Mammary epithelial cell (primary cell): ENCODE measurements around the gene FKBP2.

ENCODE experiments used
- EZH2 ChIP-seq: IDR thresholded peaks from 2 replicates; pipeline ENCODE4 v1.6.1; 2012; ENCODE audit warnings: low read length, inconsistent platforms, borderline replicate concordance
- TF ChIP-seq, protein P1 (sequence below), 2 donors: IDR thresholded peaks in 1 of 2; conservative IDR thresholded peaks in 1 of 2; 2 replicates each; pipeline ENCODE4 v1.5.1; 2011 to 2012; ENCODE audit warnings: inconsistent platforms in 2 of 2, low read length in 2 of 2, mild to moderate bottlenecking in 2 of 2, control low read depth in 1 of 2, low read depth in 1 of 2; ENCODE audit not compliant: insufficient read depth in 1 of 2; ENCODE audit errors: extremely low read depth in 1 of 2

DNA sequence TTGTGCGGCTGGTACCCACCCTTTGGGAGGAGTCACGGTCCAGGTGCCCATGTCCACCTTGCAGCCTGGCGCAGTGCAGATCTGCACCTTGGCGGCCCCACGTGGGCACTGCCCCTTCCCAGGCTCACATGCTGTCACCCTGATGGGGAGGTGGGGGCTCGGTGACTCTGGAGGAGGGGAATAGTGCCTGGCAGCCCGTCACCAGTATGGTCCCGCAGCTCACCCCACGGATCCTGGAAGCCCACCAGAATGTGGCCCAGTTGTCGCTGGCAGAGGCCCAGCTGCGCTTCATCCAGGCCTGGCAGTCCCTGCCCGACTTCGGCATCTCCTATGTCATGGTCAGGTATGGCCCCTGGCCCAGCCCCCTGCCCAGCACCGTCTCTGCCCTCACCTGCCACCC is 20.1 kb upstream of the FKBP2 start:
- TF ChIP-seq, protein P1, sequence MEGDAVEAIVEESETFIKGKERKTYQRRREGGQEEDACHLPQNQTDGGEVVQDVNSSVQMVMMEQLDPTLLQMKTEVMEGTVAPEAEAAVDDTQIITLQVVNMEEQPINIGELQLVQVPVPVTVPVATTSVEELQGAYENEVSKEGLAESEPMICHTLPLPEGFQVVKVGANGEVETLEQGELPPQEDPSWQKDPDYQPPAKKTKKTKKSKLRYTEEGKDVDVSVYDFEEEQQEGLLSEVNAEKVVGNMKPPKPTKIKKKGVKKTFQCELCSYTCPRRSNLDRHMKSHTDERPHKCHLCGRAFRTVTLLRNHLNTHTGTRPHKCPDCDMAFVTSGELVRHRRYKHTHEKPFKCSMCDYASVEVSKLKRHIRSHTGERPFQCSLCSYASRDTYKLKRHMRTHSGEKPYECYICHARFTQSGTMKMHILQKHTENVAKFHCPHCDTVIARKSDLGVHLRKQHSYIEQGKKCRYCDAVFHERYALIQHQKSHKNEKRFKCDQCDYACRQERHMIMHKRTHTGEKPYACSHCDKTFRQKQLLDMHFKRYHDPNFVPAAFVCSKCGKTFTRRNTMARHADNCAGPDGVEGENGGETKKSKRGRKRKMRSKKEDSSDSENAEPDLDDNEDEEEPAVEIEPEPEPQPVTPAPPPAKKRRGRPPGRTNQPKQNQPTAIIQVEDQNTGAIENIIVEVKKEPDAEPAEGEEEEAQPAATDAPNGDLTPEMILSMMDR (conservative IDR thresholded peaks at IDR 0.05 in 1 of 2, IDR thresholded peaks at IDR 0.05 in 1 of 2; ENCODE audit: extremely low read depth in 1 of 2, insufficient read depth in 1 of 2, low read depth in 1 of 2, low read length in 2 of 2), result no peak
- TF ChIP-seq EZH2, result no peak
